Measurements from ENCODE around the gene COL13A1. TPM values are rescaled to one million over a fixed set of nuclear protein-coding genes. Genes with fewer than 3 reads are reported as not detected.

Gene COL13A1
- total and polyA plus RNA-seq, 2 experiments from 2014 or later: 5.2 to 8.6 TPM

DNA sequence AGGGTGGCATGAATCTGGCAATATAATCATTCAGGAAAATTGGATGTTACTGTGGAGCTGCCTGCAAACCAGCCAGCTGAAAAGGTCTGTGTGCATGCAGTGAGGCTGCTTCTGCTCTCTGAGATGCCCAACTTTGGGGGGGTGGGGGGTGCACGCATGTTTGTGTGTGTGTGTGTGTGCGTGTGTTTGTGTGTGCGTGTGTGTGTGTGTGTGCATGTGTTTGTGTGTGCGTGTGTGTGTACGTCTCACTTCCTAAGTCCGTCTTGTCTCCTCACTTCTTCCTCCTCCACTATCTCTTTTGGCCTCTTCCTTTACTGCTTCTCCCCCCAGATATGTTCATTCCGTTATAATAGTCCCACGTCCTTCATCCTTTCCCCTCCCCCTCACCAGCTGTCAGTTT lies 148.1 kb downstream of the COL13A1 start (continued):
- TF ChIP-seq, protein P1, sequence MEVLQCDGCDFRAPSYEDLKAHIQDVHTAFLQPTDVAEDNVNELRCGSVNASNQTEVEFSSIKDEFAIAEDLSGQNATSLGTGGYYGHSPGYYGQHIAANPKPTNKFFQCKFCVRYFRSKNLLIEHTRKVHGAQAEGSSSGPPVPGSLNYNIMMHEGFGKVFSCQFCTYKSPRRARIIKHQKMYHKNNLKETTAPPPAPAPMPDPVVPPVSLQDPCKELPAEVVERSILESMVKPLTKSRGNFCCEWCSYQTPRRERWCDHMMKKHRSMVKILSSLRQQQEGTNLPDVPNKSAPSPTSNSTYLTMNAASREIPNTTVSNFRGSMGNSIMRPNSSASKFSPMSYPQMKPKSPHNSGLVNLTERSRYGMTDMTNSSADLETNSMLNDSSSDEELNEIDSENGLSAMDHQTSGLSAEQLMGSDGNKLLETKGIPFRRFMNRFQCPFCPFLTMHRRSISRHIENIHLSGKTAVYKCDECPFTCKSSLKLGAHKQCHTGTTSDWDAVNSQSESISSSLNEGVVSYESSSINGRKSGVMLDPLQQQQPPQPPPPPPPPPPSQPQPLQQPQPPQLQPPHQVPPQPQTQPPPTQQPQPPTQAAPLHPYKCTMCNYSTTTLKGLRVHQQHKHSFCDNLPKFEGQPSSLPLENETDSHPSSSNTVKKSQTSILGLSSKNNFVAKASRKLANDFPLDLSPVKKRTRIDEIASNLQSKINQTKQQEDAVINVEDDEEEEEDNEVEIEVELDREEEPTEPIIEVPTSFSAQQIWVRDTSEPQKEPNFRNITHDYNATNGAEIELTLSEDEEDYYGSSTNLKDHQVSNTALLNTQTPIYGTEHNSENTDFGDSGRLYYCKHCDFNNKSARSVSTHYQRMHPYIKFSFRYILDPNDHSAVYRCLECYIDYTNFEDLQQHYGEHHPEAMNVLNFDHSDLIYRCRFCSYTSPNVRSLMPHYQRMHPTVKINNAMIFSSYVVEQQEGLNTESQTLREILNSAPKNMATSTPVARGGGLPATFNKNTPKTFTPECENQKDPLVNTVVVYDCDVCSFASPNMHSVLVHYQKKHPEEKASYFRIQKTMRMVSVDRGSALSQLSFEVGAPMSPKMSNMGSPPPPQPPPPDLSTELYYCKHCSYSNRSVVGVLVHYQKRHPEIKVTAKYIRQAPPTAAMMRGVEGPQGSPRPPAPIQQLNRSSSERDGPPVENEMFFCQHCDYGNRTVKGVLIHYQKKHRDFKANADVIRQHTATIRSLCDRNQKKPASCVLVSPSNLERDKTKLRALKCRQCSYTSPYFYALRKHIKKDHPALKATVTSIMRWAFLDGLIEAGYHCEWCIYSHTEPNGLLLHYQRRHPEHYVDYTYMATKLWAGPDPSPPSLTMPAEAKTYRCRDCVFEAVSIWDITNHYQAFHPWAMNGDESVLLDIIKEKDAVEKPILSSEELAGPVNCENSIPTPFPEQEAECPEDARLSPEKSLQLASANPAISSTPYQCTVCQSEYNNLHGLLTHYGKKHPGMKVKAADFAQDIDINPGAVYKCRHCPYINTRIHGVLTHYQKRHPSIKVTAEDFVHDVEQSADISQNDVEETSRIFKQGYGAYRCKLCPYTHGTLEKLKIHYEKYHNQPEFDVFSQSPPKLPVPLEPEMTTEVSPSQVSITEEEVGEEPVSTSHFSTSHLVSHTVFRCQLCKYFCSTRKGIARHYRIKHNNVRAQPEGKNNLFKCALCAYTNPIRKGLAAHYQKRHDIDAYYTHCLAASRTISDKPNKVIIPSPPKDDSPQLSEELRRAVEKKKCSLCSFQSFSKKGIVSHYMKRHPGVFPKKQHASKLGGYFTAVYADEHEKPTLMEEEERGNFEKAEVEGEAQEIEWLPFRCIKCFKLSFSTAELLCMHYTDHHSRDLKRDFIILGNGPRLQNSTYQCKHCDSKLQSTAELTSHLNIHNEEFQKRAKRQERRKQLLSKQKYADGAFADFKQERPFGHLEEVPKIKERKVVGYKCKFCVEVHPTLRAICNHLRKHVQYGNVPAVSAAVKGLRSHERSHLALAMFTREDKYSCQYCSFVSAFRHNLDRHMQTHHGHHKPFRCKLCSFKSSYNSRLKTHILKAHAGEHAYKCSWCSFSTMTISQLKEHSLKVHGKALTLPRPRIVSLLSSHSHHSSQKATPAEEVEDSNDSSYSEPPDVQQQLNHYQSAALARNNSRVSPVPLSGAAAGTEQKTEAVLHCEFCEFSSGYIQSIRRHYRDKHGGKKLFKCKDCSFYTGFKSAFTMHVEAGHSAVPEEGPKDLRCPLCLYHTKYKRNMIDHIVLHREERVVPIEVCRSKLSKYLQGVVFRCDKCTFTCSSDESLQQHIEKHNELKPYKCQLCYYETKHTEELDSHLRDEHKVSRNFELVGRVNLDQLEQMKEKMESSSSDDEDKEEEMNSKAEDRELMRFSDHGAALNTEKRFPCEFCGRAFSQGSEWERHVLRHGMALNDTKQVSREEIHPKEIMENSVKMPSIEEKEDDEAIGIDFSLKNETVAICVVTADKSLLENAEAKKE (CRISPR knock-in tag; IDR thresholded peaks at IDR 0.05): no peak
- TF ChIP-seq NANOG (IDR thresholded peaks at IDR 0.05; ENCODE audit: borderline replicate concordance) (no peak), POLR2AphosphoS5 (IDR thresholded peaks at IDR 0.05; ENCODE audit: low read depth) (no peak)

DNA sequence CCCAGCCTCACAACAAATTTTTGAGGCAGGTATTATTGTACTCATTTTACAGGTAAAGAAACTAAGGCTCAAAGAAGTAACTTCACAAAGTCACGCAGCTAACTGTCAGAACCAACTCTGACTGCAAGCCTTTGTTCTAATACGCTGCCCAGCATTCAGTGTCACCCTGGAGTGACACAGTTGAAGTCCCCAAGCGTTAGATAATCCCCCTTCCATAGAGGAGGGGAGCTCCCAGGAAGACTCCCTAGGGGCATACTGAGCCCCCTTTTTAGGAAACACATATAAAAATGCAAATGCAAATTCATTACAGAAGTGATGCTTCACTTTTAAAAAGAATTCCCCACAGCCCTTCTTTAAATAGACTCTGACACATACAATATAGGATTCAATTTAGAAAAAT lies 150.0 kb downstream of the COL13A1 start:
- no peak overlapping the region for H3K27ac Mint-ChIP-seq
- H3K27me3 Mint-ChIP-seq (ENCODE audit: insufficient read depth, low read depth, poor library complexity): peaks cover 11% of the 10 kb centered on the region
- H3K4me2 ChIP-seq: no peak overlapping the region
- H3K27me3 ChIP-seq (ENCODE audit: insufficient read depth): no peaks in the 10 kb centered on the region
- H3F3A ChIP-seq (replicated peaks; ENCODE audit: low read depth): no peaks in the 10 kb centered on the region
- no peaks in the 10 kb centered on the region for H3K9me2 ChIP-seq (ENCODE audit: insufficient read depth)
- H3K4me3 Mint-ChIP-seq: no peak overlapping the region
- H3K36me3 ChIP-seq (ENCODE audit: insufficient read depth): no peaks in the 10 kb centered on the region
- H3K4me1 ChIP-seq (ENCODE audit: insufficient read depth): peaks cover 11% of the 10 kb centered on the region
- no peaks in the 10 kb centered on the region for H4K20me1 ChIP-seq (replicated peaks; ENCODE audit: insufficient read depth)
- no peaks in the 10 kb centered on the region for H3K36me3 Mint-ChIP-seq (ENCODE audit: low read depth)
- TF ChIP-seq NANOG (IDR thresholded peaks at IDR 0.05; ENCODE audit: borderline replicate concordance) (no peak), EZH2 (IDR thresholded peaks at IDR 0.05; ENCODE audit: low read depth, unreplicated experiment) (no peak), EZH2phosphoT487 (IDR thresholded peaks at IDR 0.05; ENCODE audit: unreplicated experiment) (no peak)
- TF ChIP-seq, protein P2, sequence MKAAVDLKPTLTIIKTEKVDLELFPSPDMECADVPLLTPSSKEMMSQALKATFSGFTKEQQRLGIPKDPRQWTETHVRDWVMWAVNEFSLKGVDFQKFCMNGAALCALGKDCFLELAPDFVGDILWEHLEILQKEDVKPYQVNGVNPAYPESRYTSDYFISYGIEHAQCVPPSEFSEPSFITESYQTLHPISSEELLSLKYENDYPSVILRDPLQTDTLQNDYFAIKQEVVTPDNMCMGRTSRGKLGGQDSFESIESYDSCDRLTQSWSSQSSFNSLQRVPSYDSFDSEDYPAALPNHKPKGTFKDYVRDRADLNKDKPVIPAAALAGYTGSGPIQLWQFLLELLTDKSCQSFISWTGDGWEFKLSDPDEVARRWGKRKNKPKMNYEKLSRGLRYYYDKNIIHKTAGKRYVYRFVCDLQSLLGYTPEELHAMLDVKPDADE (IDR thresholded peaks at IDR 0.05): no peak
- TF ChIP-seq, protein P3, sequence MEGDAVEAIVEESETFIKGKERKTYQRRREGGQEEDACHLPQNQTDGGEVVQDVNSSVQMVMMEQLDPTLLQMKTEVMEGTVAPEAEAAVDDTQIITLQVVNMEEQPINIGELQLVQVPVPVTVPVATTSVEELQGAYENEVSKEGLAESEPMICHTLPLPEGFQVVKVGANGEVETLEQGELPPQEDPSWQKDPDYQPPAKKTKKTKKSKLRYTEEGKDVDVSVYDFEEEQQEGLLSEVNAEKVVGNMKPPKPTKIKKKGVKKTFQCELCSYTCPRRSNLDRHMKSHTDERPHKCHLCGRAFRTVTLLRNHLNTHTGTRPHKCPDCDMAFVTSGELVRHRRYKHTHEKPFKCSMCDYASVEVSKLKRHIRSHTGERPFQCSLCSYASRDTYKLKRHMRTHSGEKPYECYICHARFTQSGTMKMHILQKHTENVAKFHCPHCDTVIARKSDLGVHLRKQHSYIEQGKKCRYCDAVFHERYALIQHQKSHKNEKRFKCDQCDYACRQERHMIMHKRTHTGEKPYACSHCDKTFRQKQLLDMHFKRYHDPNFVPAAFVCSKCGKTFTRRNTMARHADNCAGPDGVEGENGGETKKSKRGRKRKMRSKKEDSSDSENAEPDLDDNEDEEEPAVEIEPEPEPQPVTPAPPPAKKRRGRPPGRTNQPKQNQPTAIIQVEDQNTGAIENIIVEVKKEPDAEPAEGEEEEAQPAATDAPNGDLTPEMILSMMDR (conservative IDR thresholded peaks at IDR 0.05; ENCODE audit: low read depth in 2 of 2): no peak
- TF ChIP-seq, protein P4, sequence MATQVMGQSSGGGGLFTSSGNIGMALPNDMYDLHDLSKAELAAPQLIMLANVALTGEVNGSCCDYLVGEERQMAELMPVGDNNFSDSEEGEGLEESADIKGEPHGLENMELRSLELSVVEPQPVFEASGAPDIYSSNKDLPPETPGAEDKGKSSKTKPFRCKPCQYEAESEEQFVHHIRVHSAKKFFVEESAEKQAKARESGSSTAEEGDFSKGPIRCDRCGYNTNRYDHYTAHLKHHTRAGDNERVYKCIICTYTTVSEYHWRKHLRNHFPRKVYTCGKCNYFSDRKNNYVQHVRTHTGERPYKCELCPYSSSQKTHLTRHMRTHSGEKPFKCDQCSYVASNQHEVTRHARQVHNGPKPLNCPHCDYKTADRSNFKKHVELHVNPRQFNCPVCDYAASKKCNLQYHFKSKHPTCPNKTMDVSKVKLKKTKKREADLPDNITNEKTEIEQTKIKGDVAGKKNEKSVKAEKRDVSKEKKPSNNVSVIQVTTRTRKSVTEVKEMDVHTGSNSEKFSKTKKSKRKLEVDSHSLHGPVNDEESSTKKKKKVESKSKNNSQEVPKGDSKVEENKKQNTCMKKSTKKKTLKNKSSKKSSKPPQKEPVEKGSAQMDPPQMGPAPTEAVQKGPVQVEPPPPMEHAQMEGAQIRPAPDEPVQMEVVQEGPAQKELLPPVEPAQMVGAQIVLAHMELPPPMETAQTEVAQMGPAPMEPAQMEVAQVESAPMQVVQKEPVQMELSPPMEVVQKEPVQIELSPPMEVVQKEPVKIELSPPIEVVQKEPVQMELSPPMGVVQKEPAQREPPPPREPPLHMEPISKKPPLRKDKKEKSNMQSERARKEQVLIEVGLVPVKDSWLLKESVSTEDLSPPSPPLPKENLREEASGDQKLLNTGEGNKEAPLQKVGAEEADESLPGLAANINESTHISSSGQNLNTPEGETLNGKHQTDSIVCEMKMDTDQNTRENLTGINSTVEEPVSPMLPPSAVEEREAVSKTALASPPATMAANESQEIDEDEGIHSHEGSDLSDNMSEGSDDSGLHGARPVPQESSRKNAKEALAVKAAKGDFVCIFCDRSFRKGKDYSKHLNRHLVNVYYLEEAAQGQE (IDR thresholded peaks at IDR 0.05; ENCODE audit: unreplicated experiment): no peak
- peaks cover 28% of the 10 kb centered on the region for H3K4me1 Mint-ChIP-seq
- H3K4me3 ChIP-seq: no peak overlapping the region
- H3K79me2 ChIP-seq (replicated peaks; ENCODE audit: insufficient read depth): no peaks in the 10 kb centered on the region
- ATAC-seq: no peak
- no peak for DNase-seq (ENCODE audit: low spot score)
- peaks cover 2% of the 10 kb centered on the region; the same call in 1 of the 3 replicates for H3K9me3 Mint-ChIP-seq
- no peak overlapping the region for H2AFZ ChIP-seq
- H3K27ac ChIP-seq (ENCODE audit: low read depth): no peak overlapping the region
